Retinal pigment epithelial cell (primary cell): Measurements from ENCODE around the gene PTPRT.

Experiments used
- DNase-seq: peaks from one replicate; pipeline ENCODE4 v3.0.0-alpha.2; 2010; ENCODE audit warnings: low read depth
- H3K4me3 ChIP-seq: 2 replicates; pipeline ENCODE4 v1.5.1; 2011; ENCODE audit warnings: mild to moderate bottlenecking, low read length, control low read depth, moderate library complexity
- TF ChIP-seq, protein P1 (sequence below): conservative IDR thresholded peaks from 2 replicates; pipeline ENCODE4 v1.5.1; 2011; ENCODE audit warnings: low read depth, low read length, control low read depth, inconsistent platforms

Gene PTPRT

DNA sequence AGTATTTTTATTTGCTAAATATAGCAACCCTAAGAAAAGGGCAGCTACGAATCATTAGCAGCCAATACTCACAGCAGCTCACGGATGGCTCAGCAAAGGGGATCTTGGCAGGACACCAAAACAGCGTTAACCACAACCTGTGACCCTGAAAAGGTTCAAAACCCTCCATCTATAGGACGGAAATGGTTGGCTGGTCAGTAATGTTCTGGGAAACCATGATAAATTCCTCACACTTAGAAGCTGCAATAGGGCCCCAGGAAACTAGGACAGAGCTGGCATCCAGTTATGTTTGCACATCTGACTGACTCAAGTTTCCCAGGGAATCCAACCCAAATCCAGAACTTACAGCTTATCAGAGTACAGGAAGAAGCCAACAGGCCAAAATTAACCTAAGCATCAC is 30.9 kb upstream of the PTPRT start:
- TF ChIP-seq, protein P1, sequence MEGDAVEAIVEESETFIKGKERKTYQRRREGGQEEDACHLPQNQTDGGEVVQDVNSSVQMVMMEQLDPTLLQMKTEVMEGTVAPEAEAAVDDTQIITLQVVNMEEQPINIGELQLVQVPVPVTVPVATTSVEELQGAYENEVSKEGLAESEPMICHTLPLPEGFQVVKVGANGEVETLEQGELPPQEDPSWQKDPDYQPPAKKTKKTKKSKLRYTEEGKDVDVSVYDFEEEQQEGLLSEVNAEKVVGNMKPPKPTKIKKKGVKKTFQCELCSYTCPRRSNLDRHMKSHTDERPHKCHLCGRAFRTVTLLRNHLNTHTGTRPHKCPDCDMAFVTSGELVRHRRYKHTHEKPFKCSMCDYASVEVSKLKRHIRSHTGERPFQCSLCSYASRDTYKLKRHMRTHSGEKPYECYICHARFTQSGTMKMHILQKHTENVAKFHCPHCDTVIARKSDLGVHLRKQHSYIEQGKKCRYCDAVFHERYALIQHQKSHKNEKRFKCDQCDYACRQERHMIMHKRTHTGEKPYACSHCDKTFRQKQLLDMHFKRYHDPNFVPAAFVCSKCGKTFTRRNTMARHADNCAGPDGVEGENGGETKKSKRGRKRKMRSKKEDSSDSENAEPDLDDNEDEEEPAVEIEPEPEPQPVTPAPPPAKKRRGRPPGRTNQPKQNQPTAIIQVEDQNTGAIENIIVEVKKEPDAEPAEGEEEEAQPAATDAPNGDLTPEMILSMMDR = no peak
- no peak for DNase-seq
- H3K4me3 ChIP-seq = no peak overlapping the region

- no peak for DNase-seq
- TF ChIP-seq, protein P1 = no peak
- no peak overlapping the region for H3K4me3 ChIP-seq
Measured at GRCh38 chr20:43210901-43211300, 21.2 kb upstream of the PTPRT start.

- TF ChIP-seq, protein P1 = no peak
- DNase-seq = no peak
- no peak overlapping the region for H3K4me3 ChIP-seq
Measured at GRCh38 chr20:43209831-43210230, 20.1 kb upstream of the PTPRT start.

DNA sequence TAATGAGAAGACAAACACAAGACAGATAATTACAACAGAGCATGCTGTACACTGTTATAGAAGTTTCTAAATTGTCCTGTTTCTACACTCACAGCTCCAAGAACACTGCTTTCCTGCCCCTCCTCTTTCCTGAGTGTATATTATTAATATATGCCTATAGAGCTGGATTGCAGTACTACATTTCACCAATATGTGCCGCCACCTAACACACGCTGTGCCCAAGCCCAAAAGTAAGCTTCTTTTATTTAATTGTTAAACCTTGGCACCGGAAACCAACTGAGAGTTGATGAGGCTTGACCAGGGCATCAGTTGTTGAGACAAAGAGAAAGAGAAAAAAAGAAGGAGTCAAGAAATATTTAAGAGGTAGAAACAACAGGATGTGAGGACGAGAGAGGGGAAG is 16.0 kb upstream of the PTPRT start:
- TF ChIP-seq, protein P1 = no peak
- H3K4me3 ChIP-seq = no peak overlapping the region

GRCh38 chr20:43202100-43202499 is 12.4 kb upstream of the PTPRT start:
- no peak for DNase-seq
- TF ChIP-seq, protein P1 = no peak
- no peak overlapping the region for H3K4me3 ChIP-seq

More for the DNA sequence above, 16.0 kb upstream of the PTPRT start:
- no peak for DNase-seq

GRCh38 chr20:43198607-43199006 is 8.9 kb upstream of the PTPRT start:
- H3K4me3 ChIP-seq = no peak overlapping the region
- no peak for DNase-seq
- TF ChIP-seq, protein P1 = no peak

GRCh38 chr20:43196243-43196642 is 6.5 kb upstream of the PTPRT start:
- no peak overlapping the region for H3K4me3 ChIP-seq
- TF ChIP-seq, protein P1 = no peak
- DNase-seq = no peak
